GM19324 (cell line): ENCODE measurements around the gene CCN5.
"Not testable (repeated sequence)": the region's sequence is repeated elsewhere in the genome, so short reads cannot be mapped to it uniquely, and the experiment has no call there.

Source experiments
- ATAC-seq: cut with Tn5 transposase; IDR thresholded peaks from one replicate; pipeline ENCODE4 v1.9.1; 2021; ENCODE audit warnings: mild to moderate bottlenecking, moderate library complexity; ENCODE audit not compliant: unreplicated experiment, low FRiP score

Gene CCN5

GRCh38 chr20:44714701-44715498 is at the start of gene CCN5:
Gene CCN5 (plus strand): TSS chr20:44715369. CDS start chr20:44715391, 22 bp downstream.
- no peak for ATAC-seq

GRCh38 chr20:44666066-44666465 is 49.1 kb upstream of the CCN5 start:
- ATAC-seq = no peak

GRCh38 chr20:44670851-44671250 is 44.3 kb upstream of the CCN5 start:
- not testable (repeated sequence) for ATAC-seq

GRCh38 chr20:44671541-44671940 is 43.6 kb upstream of the CCN5 start:
- not testable (repeated sequence) for ATAC-seq

- not testable (repeated sequence) for ATAC-seq
Measured at GRCh38 chr20:44672318-44672902, 42.8 kb upstream of the CCN5 start.

- no peak for ATAC-seq
Measured at GRCh38 chr20:44678242-44678641, 36.9 kb upstream of the CCN5 start.

GRCh38 chr20:44678990-44679611 is 36.1 kb upstream of the CCN5 start:
- no peak for ATAC-seq

DNA sequence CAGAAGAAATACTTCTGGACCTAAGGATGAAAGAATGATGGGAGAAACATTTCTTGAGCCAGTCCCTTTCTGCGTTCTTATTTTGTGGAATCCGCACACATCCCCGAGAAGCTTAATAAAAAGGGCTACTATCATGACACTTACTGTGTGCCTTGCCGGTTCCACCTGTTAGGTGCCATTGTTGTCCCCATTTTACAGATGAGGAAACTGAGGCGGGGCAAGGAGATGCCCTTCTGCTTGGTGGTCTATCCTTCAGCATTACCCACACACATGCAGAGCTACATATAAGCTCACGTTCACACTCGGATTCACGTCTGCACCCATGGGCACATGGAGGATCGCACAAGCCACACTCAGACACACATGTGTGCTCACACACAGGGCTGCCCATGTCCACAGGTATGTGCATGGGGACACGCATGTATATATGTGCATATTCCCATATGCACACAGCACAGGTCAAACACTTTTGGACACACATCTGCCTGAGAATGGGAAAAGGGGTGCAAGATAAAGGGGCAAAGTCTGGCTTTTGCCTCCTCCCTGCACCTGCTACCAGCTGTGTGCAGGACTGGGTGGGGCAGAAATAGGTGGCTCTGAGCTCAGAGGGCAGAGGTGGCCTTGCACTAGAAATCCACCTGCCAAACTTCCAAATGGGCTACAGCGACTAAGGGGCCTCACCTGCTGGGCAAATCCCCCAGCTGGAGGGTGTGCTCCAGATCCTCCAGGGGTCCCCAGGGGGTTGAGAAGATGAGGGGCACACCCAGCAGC is 33.2 kb upstream of the CCN5 start:
- no peak for ATAC-seq

GRCh38 chr20:44683263-44684046 is 31.7 kb upstream of the CCN5 start:
- ATAC-seq = no peak

GRCh38 chr20:44684047-44684967 is 30.9 kb upstream of the CCN5 start:
- ATAC-seq = no peak

DNA sequence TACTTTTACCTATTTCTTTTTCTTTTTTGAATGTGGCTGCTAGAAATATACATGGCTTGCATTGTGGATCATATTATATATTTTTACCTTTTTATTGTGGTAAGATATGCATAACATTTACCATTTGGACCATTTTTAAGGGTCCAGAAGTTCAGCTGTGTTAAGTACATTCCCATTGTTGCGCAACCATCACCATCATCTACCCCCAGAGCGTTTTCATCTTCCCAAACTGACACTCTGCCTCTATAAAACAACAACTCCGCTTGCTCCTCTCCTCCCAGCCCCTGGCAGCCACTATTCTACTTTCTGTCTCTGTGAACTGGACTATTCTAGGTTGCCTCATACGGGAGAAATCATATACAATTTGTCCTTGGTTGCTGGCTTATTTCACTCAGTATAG is 28.2 kb upstream of the CCN5 start:
- ATAC-seq = no peak

- no peak for ATAC-seq
Measured at GRCh38 chr20:44688053-44688625, 27.0 kb upstream of the CCN5 start.

DNA sequence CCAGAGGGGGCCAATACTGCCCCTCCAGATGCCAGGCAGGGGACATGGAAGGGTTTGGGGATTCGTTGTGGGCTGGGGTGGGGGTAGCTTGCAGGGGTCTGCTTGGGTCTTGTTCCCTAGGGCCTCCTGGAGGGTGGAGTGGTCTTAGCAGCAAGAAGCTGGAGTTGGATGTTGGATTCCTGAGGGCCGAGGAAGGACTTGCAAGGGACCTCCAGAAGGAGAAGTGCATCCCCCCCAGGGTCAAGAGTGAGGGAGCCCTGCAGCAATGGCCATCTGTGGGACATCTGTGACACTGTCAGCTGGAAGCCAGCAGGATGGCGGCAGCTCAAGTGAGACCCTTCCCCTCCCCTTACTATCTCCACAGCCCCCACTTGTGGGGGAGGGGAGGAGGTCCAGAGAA is 25.4 kb upstream of the CCN5 start:
- ATAC-seq = no peak

DNA sequence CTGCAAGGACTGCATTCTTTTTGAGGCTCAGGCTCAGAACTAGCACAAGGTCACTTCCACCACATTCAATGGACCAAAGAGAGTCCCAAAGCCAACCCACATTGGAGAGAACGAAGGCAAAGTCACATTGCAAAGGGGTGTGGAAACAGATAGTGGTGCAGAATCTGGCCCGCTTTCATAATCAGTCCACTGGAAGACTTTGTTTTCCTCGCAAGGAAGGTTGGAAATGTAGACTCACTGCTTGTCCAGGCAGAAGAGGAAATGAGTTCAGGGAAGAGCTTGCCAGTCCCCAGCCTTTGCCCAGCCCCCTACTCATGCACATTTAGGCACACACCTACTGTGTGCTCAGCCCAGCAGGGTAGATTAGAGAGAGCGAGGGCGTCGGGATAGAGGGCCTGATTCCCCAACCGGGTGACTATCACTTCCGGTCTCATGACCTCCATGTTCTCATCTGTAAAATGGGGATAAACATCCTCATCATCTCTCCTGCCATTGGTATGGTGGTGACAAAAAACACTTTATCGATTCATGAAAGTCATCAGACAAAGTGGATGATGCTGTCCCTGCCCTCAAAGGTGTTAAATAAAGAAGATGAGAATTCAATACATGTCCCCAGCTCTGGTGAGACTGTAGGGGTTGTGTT is 24.3 kb upstream of the CCN5 start:
- no peak for ATAC-seq

- no peak for ATAC-seq
Measured at GRCh38 chr20:44691424-44692423, 23.4 kb upstream of the CCN5 start.

DNA sequence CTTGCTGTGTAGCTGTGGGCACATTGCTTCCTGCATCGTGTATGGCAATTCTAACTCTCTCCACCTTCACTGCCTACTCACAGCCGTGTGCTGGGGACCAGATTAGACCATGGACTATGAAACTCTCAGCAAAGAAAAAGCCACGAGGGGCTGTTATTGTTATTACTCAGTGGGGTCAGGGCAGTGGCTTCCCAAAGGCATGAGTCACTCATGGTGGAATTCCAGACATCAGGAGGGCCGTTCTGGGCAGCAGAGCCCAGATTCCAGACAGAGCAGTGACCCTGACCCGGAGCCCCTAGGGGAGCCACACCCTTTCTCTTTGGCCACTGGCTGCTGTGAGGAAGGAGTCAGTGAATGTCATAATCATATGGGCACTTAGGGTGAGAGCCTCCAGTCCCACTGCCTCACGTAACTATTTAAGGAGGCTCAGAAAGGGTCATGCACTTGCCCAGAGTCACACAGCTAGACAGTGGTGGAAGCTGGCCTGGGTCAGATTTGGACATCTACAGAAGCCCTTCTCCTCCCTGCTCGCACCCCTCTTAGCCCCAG is 22.2 kb upstream of the CCN5 start:
- no peak for ATAC-seq

GRCh38 chr20:44693627-44694026 is 21.5 kb upstream of the CCN5 start:
- ATAC-seq = no peak
